ENCODE results near the gene KRT38.

KRT38 gene

DNA sequence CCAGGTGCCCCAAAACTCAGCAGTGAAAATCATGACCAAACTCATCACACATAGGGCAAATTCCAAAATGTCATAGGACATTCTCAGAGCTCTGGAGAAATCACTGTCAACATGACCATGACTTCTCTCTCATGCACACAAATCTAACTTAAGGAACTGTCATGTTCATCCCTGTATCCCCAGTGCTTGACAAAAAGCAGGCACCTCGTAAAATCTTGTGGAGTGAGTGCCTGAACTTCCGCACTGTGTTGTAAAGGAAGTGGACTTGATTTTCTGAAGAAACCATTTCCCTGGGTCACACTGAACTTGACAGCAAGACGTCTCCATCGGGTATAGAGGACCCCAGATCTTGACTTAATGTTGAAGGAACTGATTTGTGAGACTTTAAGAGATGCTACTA, 19.2 kb downstream of the KRT38 start:
- no peak for DNase-seq (ENCODE audit: low read depth in 2 of 2)

DNA sequence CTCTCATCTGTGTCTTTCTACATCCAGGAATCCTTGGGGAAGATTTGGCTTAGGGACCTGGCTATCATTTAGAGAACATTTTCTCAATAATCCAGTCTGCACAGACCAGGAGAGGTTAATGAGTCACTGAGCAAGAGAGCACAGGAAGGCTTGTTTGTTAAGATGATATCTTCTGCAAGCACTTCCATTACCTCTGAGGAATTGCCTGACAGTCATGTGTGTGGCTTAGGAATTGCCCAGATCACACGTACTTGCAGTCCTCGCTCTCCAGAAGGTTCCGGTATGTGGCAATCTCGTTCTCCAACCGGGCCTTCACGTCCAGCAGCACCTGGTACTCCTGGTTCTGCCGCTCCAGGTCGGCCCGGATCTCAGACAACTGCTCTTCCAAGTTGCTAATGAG, 19.7 kb downstream of the KRT38 start:
- DNase-seq (ENCODE audit: low read depth in 2 of 2): no peak

DNA sequence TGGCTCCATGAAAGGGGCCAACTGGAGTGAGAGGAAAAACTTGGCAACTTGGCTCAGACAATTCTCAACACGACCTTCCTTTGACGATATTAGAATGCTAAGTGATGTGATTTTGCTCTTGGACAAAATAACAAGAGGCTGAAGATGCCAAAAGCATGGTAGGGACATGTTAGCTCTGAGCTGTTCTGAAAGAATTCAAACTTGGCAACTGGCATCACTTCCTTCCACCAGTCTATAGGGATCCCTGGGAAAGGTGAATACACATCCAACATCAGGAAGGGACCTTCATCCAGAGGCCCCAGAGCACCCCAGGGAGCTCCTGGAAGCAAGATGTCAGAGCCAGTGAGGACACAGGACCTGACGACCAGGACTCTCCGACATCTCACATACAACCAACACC, 20.6 kb downstream of the KRT38 start:
- DNase-seq (ENCODE audit: low read depth in 2 of 2): no peak

DNA sequence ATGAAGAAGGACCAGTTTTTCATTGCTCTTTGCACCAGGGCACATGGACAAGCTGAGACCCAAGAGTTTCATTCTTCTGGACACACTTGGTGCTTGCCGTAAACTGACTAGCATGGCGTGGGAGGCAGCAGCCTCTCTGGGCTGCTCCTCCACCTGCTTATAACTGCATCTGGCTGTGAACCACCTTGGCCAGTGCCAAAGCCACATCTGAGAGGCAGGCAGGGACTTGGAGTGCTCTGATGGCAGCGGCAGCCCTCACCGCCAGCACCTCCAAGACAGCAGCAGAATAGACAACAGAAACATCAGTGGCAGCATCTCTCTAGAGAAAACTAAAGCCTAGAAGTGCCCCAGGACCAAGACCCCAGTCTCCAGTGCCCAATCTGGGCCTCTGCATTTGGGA, 21.1 kb downstream of the KRT38 start:
- DNase-seq (ENCODE audit: low read depth in 2 of 2): no peak

DNA sequence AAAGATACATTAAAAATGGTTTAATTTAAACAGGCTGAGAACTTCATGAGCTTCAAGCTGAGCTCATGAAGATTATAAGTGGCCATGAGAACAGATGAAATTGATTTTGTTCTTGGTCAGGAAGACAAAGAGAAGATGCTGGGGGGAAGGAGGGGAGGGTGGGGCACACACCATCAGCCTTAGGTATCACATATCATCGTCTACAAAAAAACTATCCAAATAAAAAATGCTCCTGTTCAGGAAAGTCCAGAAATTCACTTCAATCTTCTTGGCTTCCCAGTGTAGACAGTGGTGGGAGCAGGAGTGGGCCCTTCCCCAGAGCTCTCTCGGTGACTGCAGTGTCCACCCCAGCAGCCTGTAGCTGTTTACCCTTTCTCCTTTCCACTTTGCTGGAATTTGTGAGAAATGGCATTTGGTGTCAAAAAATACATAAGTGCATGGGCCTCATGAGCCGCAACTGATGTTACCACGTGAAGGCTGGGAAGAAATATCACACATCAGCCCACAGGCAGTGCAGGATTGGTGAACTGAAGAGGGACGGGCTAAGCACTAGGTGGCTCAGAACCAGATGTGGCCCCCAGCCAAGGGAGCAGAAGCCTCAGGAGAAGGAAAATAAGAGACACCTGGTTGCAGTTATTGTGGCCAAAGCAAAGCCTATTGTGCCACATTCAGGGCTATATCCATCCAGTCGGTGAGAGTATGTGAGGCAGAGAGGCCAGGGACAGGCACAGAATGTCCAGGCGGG, 22.5 kb downstream of the KRT38 start:
- no peak for DNase-seq (ENCODE audit: low read depth in 2 of 2)

DNA sequence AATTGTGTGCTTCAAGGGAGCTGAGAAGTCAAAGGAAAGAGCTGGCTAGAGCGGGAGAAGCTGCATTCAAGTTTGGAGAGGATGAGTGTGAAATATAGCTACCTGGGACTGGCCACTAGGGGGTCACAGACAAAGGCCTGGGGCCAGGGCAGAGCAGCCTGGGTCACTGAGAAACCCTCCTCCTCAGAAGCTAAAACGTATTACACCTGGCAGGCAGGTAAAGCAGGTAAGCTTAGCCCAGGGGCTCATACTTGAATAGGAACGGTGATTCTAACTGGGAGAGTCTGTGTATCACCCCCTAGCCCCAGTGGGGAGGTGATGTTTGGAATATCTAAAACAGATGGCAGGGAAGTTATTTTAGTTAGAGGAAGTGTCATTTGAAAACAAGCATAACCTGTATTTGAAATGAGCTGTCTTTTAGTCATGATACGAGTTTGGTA, 23.2 kb downstream of the KRT38 start:
- DNase-seq (ENCODE audit: low read depth in 2 of 2): no peak

DNA sequence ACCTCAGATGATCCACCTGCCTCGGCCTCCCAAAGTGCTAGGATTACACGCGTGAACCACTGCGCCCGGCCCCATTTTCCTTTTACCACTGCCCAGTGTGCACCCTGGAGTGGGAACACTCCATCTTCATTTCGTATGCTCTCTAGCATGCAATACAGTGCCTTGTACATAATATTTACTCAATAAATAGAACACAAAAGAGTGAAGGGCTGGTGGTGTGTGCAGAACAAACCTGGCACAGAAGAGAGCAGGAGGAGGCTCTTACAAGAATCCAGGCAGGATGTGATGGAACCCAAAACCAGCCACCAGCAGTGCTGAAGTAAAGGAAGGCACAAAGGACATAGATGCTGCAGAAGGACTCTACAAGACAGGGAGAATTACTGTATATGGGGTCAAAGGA, 23.7 kb downstream of the KRT38 start:
- no peak for DNase-seq (ENCODE audit: low read depth in 2 of 2)

DNA sequence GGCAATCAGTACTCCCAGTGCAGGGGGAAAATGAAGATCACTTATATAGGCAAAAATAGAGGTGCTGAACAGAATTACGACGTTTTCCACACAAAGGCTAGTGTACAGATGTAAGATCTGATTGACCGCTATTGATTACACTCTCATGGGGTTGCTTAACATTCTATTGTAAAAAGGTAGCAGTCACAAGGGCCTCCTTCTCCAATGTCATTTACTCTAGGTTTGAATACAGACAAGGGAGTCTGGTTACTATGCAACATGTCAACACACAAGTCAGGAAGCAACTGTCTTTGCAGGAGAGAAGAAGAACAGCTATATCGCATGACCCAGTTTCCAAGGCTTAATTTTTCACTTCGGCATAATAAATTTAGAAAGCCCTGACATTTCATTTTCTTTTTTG, 24.3 kb downstream of the KRT38 start:
- DNase-seq (ENCODE audit: low read depth in 2 of 2): no peak

DNA sequence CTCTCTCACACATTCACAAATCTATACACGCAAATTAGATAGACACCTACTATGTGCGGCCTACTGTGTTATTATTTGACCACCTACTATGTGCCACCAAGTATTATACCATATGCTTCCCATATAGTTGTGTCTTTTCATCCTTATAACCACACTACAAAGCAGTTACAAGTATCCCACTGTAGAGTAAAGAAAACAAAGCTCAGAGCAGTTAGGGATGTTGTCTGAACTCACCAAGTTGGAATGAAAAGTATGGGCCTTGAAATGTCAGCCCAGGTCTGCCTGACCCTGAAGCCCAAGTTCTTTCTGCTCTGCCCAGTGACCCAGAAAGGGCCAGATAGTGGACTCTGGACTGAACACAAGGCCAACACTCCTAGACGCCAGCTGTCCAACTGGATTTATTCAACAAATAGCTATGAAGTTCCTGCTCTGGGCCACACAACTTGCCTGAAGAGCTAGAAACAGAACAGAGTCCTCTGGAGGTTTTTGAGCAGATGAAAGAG, 24.9 kb downstream of the KRT38 start:
- no peak for DNase-seq (ENCODE audit: low read depth in 2 of 2)

DNA sequence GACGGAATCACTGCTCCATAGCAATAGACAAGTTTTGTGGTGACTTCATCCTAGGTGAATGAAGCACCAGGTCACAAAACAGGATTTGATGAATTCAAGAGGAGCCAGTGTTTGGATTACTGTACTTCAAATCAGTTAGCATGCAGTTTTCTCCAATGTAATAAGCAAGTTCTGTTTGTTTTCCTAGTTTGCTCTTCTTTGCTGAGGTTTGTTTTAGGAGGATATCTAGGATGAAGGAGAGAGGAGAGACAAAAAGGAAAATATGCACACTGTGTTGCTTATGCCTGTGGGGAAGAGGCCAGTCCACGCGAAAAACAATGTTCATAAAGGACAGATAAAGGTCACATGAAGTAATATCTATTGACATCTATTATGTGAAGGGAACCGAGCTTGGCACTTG, 25.4 kb downstream of the KRT38 start:
- no peak for DNase-seq (ENCODE audit: low read depth in 2 of 2)

DNA sequence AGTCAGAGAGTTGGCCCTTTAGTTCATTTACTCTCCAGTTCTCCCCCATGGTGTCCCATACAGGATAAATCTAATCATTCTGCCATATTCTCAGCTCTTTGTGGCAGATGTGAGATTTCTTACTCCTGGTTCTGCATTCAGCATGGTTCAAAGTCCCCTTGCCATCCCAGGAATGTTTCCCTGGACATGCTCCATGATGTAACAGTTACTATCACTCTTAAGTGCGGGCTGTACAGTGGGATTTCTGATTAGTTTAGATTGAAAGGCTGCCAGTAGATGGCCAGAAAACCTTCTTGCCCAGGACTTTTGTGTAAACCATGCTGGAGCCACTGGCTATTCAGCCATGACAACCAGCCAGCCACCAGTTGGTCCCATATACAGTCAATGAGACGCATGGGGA, 26.8 kb downstream of the KRT38 start:
- DNase-seq (ENCODE audit: low read depth in 2 of 2): no peak

DNA sequence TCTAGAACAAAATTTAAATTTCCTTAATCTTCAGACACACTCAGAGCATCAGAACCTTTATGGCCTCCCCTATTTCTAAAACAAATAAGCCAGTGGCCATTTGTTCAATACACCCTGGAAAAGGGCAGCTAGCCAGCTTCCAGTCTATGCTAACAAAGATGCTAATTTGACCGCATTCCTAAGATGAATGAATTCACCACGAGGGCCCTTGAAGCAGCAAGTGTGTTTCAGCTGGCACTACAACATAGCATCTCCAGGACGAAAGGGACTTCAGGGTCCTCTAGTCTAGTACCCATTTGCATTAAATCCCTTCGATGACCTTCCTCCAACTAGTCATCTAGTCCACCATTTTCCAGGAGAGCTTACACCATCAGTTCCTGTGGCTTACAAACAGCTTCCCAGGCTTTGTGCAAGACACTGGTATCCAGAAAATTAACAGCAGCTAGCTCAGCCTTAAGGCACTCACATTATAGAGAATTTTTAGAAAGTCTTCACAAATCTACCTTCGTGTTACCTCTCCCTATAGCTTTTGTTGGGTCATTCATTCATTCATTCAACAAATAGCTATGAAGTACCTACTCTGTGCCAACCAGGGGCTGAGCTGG, 27.3 kb downstream of the KRT38 start:
- no peak for DNase-seq (ENCODE audit: low read depth in 2 of 2)

DNA sequence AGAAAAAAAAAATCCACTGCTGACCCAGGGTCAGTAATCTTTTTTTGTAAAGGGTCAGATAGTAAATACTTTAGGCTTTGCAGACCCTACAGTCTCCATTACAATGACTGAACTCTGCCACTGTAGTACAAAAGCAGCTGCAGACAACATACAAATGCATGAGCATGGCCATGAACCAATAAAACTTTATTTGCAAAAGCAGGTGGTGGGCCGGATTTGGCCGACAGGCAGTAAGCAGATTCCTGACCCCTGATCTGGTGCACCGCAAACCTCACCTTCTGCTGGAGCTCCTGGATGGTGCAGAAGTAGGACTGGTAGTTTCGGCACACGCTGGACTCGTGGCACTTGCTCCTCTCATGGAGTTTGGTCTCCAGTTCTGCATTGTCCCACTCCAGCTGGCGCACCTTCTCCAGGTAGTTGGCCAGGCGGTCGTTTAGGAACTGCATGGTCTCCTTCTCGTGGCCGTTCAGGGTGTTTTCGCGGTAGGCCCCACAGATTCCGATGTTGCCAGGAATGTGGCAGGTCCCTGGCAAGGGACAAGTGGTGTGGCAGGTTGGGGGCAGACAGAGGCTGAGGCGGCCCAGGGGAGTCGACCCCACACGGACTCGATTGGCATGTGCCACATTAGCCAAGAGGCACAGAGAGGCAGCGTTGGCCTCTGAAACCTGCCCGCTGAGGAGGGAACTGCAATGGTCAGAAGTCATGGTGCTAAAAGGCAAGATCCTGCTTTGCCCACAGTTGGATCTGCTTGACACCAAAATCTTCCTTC, 29.5 kb downstream of the KRT38 start:
- no peak for DNase-seq (ENCODE audit: low read depth in 2 of 2)

DNA sequence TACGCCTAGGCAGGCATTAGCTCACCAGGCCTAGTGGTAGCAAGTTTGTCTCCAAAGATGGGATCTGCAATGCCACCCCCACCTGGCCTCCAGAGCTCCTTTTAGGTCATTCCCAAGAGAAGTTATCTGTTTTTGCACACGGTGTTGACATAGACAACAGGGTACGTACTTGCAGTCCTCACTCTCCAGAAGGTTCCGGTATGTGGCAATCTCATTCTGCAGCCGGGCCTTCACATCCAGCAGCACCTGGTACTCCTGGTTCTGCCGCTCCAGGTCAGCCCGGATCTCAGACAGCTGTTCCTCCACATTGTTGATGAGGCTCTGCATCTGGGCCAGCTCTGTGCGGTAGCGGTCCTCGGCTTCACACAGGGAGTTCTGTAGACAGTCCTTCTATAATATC, 33.6 kb downstream of the KRT38 start:
- no peak for DNase-seq (ENCODE audit: low read depth in 2 of 2)

DNA sequence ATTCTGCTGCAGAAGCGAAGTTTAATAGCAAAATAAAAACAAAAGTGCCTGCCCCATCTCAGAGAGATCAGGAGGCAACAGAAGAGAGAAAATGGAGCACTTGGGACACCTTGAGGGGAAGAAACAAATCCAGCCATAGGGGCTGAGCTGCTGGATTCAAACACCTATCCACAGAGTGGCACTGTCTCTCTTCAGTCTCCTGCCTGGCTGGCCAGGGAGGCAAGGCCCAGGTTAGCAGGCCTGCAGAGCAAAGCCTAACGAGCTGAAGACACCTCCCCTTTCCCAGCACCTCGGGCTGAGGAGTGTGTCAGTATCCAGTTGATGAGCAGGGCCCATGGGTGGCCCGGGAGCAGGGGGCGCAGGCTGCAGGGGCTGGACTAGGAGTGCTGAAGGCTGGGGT, 34.6 kb downstream of the KRT38 start:
- no peak for DNase-seq (ENCODE audit: low read depth in 2 of 2)

DNA sequence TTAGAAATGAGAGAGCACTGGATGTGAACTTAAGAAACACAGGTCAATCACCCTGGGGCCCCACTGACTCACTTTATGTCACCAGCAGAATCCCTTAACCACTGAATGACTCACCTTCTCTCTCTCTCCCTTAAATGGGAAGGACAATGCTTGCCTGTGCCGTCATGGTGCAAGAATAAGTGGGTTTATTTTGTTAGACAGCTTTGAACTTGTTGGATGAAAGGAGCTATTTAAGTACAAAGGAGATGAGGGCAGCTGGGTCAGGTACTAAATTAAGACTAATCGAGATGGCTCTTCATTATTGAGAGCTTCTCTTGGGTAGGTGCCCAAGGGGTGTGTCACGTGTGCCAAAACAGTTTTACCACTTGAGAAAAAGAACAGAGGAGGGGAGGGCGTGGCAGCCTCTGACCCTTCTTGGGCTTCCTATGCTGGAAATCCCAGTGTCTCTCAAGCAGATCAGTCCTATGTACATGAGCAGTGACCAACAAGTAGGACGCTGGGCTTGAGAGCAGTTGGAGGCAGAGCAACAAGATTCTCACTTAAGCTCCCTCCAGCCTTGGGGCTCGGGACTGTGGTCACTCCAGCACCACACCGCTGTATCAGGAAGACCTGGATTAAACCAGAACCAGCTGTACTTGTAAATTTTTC, 36.6 kb downstream of the KRT38 start:
- peak; percentile 41 to 52 for DNase-seq (ENCODE audit: low read depth in 2 of 2)

DNA sequence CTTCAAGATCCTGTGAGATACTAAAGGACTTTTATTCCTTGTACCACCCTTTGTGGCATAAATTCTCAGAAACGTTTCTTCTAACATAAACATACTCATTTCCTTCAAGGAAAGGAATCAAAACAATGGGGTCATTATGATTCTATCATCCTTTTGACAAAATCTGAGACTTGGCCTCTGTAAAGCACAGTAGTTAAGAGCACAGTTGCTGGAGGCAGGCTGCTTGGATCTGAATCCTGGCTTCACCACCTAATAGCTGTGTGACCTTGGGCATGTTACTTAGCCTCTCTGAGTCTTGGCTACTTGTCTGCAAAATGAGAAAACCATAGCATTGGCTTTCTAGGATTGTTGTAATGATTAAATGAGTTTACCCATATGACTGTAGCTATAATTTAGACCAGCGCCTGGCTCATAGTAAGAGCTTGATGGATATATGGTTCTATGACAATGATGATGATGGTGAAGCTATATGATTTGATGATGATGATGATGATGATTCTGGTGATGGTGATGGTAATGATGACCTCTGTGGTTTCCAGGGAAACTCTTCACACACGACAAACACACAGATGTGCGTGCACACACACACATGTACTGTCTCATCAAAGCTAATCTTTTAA, 37.3 kb downstream of the KRT38 start:
- no peak for DNase-seq (ENCODE audit: low read depth in 2 of 2)

DNA sequence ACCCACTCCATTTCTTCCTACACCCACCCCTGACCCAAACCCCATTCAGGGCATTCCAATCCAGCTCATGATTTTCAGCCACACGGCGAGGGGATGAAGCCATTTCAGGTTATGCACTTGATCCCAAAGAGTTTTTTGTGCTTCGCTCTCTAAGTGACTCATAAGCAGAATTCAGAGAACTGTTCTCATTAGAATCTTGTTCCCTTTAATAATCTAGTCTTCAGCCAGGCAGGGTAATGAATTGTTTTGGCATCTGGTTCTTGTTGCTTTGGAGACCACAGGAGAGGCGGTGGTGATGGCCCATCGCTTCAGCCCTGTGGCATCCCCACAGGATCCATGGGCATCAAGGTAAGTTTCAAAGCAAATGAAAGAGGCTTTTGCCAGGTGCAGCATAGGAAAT, 38.6 kb downstream of the KRT38 start:
- no peak for DNase-seq (ENCODE audit: low read depth in 2 of 2)

DNA sequence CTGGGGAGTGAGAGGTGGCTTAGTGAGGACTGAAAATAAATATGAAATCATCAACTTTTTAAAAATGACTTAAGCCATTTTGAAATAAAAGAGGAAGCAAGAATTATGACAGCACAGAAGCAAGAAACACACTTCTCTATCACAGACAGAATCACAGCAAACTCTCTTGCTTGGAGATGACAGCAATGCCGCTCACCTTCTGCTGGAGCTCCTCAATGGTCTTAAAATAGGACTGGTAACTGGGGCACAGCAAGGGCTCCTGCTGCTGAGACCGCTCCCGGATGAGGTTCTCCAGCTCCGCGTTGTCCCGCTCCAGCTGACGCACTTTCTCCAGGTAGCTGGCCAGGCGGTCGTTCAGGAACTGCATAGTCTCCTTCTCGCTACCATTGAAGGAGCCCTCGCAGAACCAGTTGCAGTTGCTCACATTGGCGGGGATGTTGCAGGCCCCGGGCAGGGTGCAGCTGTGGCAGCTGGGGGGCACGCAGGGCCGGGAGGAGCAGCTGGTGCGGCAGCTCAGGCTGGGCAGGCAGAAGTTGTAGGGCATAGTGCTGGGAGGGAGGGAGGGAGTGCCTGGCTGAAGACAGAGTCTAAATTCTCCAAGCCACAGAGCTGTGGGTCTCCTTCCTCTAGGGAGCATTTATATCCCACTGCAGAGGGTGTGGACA, 43.7 kb downstream of the KRT38 start, which contains the start of gene KRT31:
Gene KRT31 (minus strand): TSS at position 613 of the 665 bp plus-strand sequence. CDS start 69 bp downstream, at position 544.
- DNase-seq (ENCODE audit: low read depth in 2 of 2): no peak

DNA sequence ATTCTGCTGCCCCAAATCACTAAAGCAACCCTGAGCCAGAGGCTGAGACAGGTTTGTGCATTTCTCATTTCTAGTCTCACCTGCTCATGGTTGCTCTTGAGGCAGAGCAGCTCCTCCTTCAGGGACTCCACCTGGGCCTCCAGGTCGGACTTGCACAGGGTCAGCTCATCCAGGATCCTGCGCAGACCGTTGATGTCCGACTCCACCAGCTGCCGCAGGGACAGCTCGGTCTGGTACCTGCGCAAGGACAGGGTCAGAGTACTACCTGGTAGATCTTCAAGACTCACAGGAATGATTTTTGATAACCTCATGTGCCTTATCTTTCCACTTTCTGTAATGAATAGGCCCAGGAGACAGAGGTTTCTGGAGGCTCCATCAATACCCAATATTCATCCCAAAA, 44.4 kb downstream of the KRT38 start:
- DNase-seq (ENCODE audit: low read depth in 2 of 2): no peak

DNA sequence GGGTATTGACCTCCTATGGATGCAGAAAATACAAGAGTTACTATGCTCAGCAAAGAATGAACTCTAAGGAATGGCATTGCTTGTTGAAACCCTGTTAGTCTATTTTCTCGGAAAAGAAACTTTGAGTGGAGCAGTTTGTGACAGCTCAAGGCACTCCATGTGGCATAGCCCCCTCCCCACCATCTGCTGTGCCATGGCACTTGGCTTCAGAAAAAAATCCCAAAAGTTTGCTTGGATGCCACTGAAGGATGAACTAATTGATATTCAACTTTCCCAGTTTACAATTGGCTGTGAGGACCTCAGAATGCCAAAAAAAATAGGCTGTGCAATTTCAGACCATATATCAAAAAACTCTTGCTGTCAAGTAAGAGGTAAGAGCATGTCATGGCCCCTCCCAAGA, 45.2 kb downstream of the KRT38 start:
- no peak for DNase-seq (ENCODE audit: low read depth in 2 of 2)
